ENCODE results near the gene TBC1D14.

GRCh38 chr4:7074426-7074825 is 164.8 kb downstream of the TBC1D14 start:
- TF ChIP-seq PATZ1 (CRISPR knock-in tag; IDR thresholded peaks at IDR 0.05; ENCODE audit: borderline replicate concordance) (no peak), OSR1 (CRISPR knock-in tag; IDR thresholded peaks at IDR 0.05) (no peak), ARNTL (CRISPR knock-in tag; IDR thresholded peaks at IDR 0.05; ENCODE audit: borderline replicate concordance, low read depth) (no peak)
